SK-N-MC (cell line): ENCODE results near the gene PTPN13.
"Not testable (repeated sequence)": the region's sequence is repeated elsewhere in the genome, so short reads cannot be mapped to it uniquely, and the experiment has no call there.

ENCODE experiments used
- DNase-seq: peaks from one replicate; pipeline ENCODE4 v3.0.0-alpha.2; 2011; ENCODE audit warnings: low read depth, low spot score
- H3K27ac ChIP-seq: fragments of 200-600 bp; sonication (generic); 2 replicates; pipeline ENCODE4 v1.5.1; 2016; ENCODE audit warnings: mixed run types
- H3K36me3 ChIP-seq: fragments of 200-600 bp; sonication (generic); 2 replicates; pipeline ENCODE4 v1.6.1; 2017; ENCODE audit warnings: antibody characterized with exemption, low read length, mixed read lengths; ENCODE audit not compliant: insufficient read depth
- H3K4me3 ChIP-seq: fragments of 200-600 bp; sonication (generic); 2 replicates; pipeline ENCODE4 v1.5.1; 2016
- H3K9ac ChIP-seq: fragments of 200-600 bp; sonication (generic); 2 replicates; pipeline ENCODE4 v1.8.0; 2017; ENCODE audit warnings: mixed run types, mixed read lengths; ENCODE audit not compliant: insufficient read length
- H3K9me3 ChIP-seq: fragments of 200-600 bp; sonication (generic); 2 replicates; pipeline ENCODE4 v1.6.1; 2017; ENCODE audit warnings: low read depth, mild to moderate bottlenecking, antibody characterized with exemption, low read length, moderate library complexity, mixed read lengths
- EZH2 ChIP-seq: fragments of 200-600 bp; sonication (generic); IDR thresholded peaks from one replicate; pipeline ENCODE4 v1.6.1; 2017; ENCODE audit warnings: antibody characterized with exemption
- FOXP2 ChIP-seq: optimal IDR thresholded peaks from 2 replicates; pipeline ENCODE3; 2011; ENCODE audit warnings: mild to moderate bottlenecking, moderate library complexity; ENCODE audit not compliant: insufficient read depth; ENCODE audit errors: extremely low read length, control extremely low read depth
- POLR2AphosphoS5 ChIP-seq: IDR thresholded peaks from 2 replicates; pipeline ENCODE4 v1.6.1; 2012; ENCODE audit warnings: mild to moderate bottlenecking, low read depth, low read length, borderline replicate concordance

PTPN13 gene

GRCh38 chr4:86688026-86688425 is 93.9 kb downstream of the PTPN13 start:
- H3K36me3 ChIP-seq: peaks cover 86% of the 10 kb centered on the region
- DNase-seq: no peak
- no peaks in the 10 kb centered on the region for H3K9me3 ChIP-seq
- H3K27ac ChIP-seq: no peak overlapping the region
- H3K9ac ChIP-seq: no peak overlapping the region
- no peak for TF ChIP-seq FOXP2
- no peak for TF ChIP-seq EZH2
- TF ChIP-seq POLR2AphosphoS5: no peak
- no peak overlapping the region for H3K4me3 ChIP-seq

- H3K4me3 ChIP-seq: no peak overlapping the region
- H3K9me3 ChIP-seq: no peaks in the 10 kb centered on the region
- TF ChIP-seq EZH2 (no peak), POLR2AphosphoS5 (no peak), FOXP2 (no peak)
- H3K9ac ChIP-seq: no peak overlapping the region
- no peak for DNase-seq
- no peak overlapping the region for H3K27ac ChIP-seq
- H3K36me3 ChIP-seq: peaks cover 78% of the 10 kb centered on the region
Observed at GRCh38 chr4:86704601-86705000, 110.5 kb downstream of the PTPN13 start.

- Histone ChIP-seq H3K36me3 (peaks cover 78% of the 10 kb centered on the region), H3K9ac (no peak overlapping the region), H3K9me3 (no peaks in the 10 kb centered on the region), H3K27ac (no peak overlapping the region), H3K4me3 (no peak overlapping the region)
- no peak for TF ChIP-seq FOXP2
- TF ChIP-seq POLR2AphosphoS5: no peak
- no peak for DNase-seq
Observed at GRCh38 chr4:86706923-86707597, 112.9 kb downstream of the PTPN13 start.

- H3K9ac ChIP-seq: no peak overlapping the region
- no peaks in the 10 kb centered on the region for H3K9me3 ChIP-seq
- H3K4me3 ChIP-seq: no peak overlapping the region
- no peak overlapping the region for H3K27ac ChIP-seq
- no peak for DNase-seq
- no peak for TF ChIP-seq EZH2
- no peak for TF ChIP-seq FOXP2
- TF ChIP-seq POLR2AphosphoS5: no peak
- peaks cover 97% of the 10 kb centered on the region for H3K36me3 ChIP-seq
Observed at GRCh38 chr4:86717651-86718050, 123.5 kb downstream of the PTPN13 start.

DNA sequence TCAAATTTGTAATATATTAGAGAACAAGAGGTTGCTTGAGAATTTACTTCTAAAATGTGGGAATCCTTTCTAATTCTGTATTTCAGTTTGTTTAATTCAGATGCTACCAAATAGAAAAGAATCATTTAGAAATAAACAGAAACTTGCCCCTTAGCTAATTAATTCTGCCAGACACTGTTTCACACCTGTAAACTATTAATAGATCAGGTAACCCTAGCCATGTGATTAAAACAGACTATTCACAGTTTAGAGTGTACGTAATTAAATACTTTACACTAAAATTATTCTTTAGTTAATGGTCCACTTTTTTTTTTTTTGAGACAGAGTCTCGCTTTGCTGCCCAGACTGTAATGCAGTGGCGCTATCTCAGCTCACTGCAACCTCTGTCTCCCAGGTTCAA is 124.0 kb downstream of the PTPN13 start:
- no peak overlapping the region for H3K4me3 ChIP-seq
- no peaks in the 10 kb centered on the region; the same call in 1 of the 2 replicates for H3K9me3 ChIP-seq
- TF ChIP-seq FOXP2: no peak
- TF ChIP-seq POLR2AphosphoS5: no peak
- TF ChIP-seq EZH2: no peak
- peaks cover 98% of the 10 kb centered on the region for H3K36me3 ChIP-seq
- no peak overlapping the region for H3K9ac ChIP-seq
- no peak for DNase-seq
- no peak overlapping the region for H3K27ac ChIP-seq

GRCh38 chr4:86719149-86719548 is 125.0 kb downstream of the PTPN13 start:
- not testable (repeated sequence) for H3K4me3 ChIP-seq, H3K9me3 ChIP-seq, H3K9ac ChIP-seq, DNase-seq, H3K27ac ChIP-seq
- peaks cover 99% of the 10 kb centered on the region for H3K36me3 ChIP-seq

DNA sequence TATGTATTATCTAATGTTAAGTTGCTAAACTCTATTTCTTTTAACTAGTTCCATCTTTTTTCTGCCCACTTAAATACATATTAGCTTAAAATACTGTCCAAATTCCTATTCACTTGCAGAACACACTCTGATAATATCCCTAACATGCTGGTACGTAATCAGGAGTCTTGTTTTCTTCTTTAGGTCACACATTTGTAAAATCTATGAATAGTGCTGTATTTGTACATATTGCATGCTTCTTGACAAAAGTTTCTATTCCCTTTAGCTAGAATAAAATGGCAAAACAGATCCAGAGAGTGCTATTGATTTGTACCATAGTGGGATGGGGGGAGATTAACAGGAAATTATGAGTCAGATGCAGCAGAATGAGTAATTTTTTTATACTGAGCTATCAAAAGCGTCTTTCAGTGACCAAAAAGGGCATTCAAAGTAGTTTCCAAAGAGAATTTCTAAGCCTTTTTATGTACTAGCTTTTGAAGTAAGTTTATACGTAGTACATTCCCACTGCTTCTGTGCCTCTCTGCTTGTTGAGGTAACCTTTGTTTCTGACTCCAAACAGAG is 126.5 kb downstream of the PTPN13 start:
- peaks cover 7% of the 10 kb centered on the region for H3K9me3 ChIP-seq
- H3K27ac ChIP-seq: peak overlapping the region; percentile 39; the same call in 1 of the 2 replicates
- DNase-seq: no peak
- TF ChIP-seq EZH2 (no peak), FOXP2 (no peak), POLR2AphosphoS5 (no peak)
- H3K9ac ChIP-seq: no peak overlapping the region
- no peak overlapping the region for H3K4me3 ChIP-seq
- peaks cover 99% of the 10 kb centered on the region for H3K36me3 ChIP-seq

- H3K4me3 ChIP-seq: no peak overlapping the region
- H3K27ac ChIP-seq: 0 out of 2 replicates have a peak overlapping the region, but pooled peaks have one; percentile 49
- H3K9ac ChIP-seq: no peak overlapping the region
- peaks cover 7% of the 10 kb centered on the region for H3K9me3 ChIP-seq
- no peak for TF ChIP-seq EZH2
- TF ChIP-seq FOXP2: no peak
- TF ChIP-seq POLR2AphosphoS5: no peak
- H3K36me3 ChIP-seq: peaks cover 99% of the 10 kb centered on the region
- no peak for DNase-seq
Observed at GRCh38 chr4:86721412-86721811, 127.3 kb downstream of the PTPN13 start.

GRCh38 chr4:86730310-86730709 is 136.2 kb downstream of the PTPN13 start:
- Histone ChIP-seq H3K27ac (no peak overlapping the region), H3K4me3 (no peak overlapping the region), H3K9me3 (no peaks in the 10 kb centered on the region), H3K9ac (no peak overlapping the region), H3K36me3 (peaks cover 80% of the 10 kb centered on the region)
- TF ChIP-seq EZH2 (no peak), FOXP2 (no peak), POLR2AphosphoS5 (no peak)
- no peak for DNase-seq
